ENCODE measurements around the gene ABHD1. TPM values are rescaled to one million over a fixed set of nuclear protein-coding genes. Genes with fewer than 3 reads are reported as not detected.
"Not testable (repeated sequence)": the region's sequence is repeated elsewhere in the genome, so short reads cannot be mapped to it uniquely, and the experiment has no call there.

Gene ABHD1
- polyA plus RNA-seq (ENCODE audit: insufficient read length in 3 of 3) = 1 to 10 TPM; 1.3 to 2.5 (median 1.4) TPM
- long read RNA-seq, donor 1 = 0 reads
- long read RNA-seq, donor 2 = 0 reads
- long read RNA-seq, donor 3, partial matches to known transcripts = 0 of 1 reads
- long read RNA-seq, donor 3, other reads (novel, unspliced or antisense) = 0 of 1 reads
- long read RNA-seq, donor 4 = 0 reads
- long read RNA-seq, donor 5, partial matches to known transcripts = 0 of 2 reads
- long read RNA-seq, donor 5, other reads (novel, unspliced or antisense) = 0 of 2 reads
- long read RNA-seq, donor 6 = 0 reads
- long read RNA-seq, donor 7 = 0 reads
- long read RNA-seq, donor 8, partial matches to known transcripts = 0 of 1 reads
- long read RNA-seq, donor 8, other reads (novel, unspliced or antisense) = 0 of 1 reads
- long read RNA-seq, donor 9 = 0 reads
- long read RNA-seq, donor 10, partial matches to known transcripts = 5 of 12 reads
- long read RNA-seq, donor 10, other reads (novel, unspliced or antisense) = 7 of 12 reads
- long read RNA-seq, donor 11 = 0 reads
- long read RNA-seq, donor 12 = 0 reads
- long read RNA-seq, donor 13, partial matches to known transcripts = 8 of 14 reads
- long read RNA-seq, donor 13, other reads (novel, unspliced or antisense) = 5 of 14 reads
- long read RNA-seq, donor 14 = 0 reads
- long read RNA-seq, donor 15 = 0 reads
- long read RNA-seq, donor 16, partial matches to known transcripts = 0 of 1 reads
- long read RNA-seq, donor 16, other reads (novel, unspliced or antisense) = 0 of 1 reads

- DNase-seq = peak; percentile 28
Observed at GRCh38 chr2:27123302-27124150, at the start of gene ABHD1. TSS of gene ABHD1 (plus strand) at chr2:27123815. CDS start at chr2:27123949, 134 bp downstream.

GRCh38 chr2:27074738-27075565, 48.7 kb upstream of the ABHD1 start:
- DNase-seq = no peak

GRCh38 chr2:27075566-27075871, 48.1 kb upstream of the ABHD1 start:
- DNase-seq = not testable (repeated sequence)

DNA sequence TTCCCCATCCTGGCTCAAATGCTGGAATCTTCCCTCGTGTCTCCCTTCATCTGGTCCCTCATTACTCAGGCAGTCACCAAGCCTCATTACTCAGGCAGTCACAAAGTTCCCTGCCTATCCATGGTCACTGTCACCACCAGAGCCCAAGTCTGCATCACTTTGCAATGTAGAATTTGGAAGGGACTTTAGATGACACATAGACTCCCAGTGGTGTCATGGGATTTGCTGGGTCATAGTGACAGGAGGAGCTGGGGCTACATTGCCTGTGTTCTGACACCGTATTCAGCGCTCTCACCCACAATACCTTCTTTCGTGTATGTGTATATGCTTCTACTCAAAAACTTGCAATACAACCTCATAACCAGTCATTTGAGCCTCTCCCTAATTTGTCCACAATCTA, 47.3 kb upstream of the ABHD1 start:
- DNase-seq = no peak

GRCh38 chr2:27077231-27077630, 46.4 kb upstream of the ABHD1 start:
- no peak for DNase-seq

GRCh38 chr2:27078267-27079194, 45.1 kb upstream of the ABHD1 start, which contains the start of gene EMILIN1:
TSS of gene EMILIN1 (plus strand) at chr2:27078615. CDS start at chr2:27079066, 451 bp downstream.
- DNase-seq = peak; percentile 89

- no peak for DNase-seq
Observed at GRCh38 chr2:27079233-27080139, 44.1 kb upstream of the ABHD1 start.

- no peak for DNase-seq
Observed at GRCh38 chr2:27080140-27080469, 43.5 kb upstream of the ABHD1 start.

- no peak for DNase-seq
Observed at GRCh38 chr2:27080603-27080936, 43.0 kb upstream of the ABHD1 start.

DNA sequence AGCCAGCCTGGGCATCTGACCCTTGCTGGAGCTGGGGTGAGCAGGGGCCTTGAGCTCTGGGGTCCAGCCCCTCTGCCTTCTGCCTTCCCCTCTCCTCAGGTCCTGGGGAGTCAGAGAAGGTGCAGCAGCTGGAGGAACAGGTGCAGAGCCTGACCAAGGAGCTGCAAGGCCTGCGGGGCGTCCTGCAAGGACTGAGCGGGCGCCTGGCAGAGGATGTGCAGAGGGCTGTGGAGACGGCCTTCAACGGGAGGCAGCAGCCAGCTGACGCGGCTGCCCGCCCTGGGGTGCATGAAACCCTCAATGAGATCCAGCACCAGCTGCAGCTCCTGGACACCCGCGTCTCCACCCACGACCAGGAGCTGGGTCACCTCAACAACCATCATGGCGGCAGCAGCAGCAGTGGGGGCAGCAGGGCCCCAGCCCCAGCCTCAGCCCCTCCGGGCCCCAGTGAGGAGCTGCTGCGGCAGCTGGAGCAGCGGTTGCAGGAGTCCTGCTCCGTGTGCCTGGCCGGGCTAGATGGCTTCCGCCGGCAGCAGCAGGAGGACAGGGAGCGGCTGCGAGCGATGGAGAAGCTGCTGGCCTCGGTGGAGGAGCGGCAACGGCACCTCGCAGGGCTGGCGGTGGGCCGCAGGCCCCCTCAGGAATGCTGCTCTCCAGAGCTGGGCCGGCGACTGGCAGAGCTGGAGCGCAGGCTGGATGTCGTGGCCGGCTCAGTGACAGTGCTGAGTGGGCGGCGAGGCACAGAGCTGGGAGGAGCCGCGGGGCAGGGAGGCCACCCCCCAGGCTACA, 41.4 kb upstream of the ABHD1 start:
- no peak for DNase-seq

DNA sequence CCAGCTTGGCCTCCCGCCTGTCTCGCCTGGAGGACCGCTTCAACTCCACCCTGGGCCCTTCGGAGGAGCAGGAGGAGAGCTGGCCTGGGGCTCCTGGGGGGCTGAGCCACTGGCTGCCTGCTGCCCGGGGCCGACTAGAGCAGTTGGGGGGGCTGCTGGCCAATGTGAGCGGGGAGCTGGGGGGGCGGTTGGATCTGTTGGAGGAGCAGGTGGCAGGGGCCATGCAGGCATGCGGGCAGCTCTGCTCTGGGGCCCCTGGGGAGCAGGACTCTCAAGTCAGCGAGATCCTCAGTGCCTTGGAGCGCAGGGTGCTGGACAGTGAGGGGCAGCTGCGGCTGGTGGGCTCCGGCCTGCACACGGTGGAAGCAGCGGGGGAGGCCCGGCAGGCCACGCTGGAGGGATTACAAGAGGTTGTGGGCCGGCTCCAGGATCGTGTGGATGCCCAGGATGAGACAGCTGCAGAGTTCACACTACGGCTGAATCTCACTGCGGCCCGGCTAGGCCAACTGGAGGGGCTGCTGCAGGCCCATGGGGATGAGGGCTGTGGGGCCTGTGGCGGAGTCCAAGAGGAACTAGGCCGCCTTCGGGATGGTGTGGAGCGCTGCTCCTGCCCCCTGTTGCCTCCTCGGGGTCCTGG, 40.7 kb upstream of the ABHD1 start:
- DNase-seq = no peak

- no peak for DNase-seq
Observed at GRCh38 chr2:27083410-27084296, 40.0 kb upstream of the ABHD1 start.

DNA sequence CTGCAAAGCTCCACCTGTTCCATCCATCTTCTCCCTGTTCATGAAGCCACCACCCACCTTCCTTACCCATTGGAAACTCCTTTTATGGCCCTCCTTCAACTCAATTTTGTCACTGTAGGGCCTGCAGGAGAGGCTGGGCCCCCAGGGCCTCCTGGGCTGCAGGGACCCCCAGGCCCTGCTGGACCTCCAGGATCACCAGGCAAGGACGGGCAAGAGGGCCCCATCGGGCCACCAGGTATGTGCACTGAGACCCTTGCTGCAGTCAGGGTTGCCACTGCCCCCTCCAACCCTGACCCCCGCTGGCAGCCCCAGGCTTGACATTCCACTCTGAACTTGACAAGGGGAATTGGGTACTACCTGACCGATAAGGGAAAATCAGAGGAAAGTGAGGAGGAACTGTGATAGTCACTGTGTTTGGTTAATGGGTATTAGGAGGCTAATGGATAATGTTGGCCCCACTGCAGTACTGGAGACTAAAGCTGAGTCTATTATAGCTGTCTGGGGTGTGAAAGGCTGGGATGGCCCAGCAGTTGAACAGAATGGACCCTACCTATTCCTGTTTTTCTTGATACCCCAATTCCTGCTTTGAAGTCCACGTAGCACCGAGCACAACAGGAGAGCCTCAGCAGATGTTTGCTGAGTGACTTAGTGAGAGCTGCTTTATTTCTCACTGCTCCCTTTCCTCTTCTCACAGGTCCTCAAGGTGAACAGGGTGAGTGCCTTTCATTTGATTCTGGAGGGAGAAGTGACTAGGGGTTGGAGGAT, 39.1 kb upstream of the ABHD1 start:
- no peak for DNase-seq

- no peak for DNase-seq
Observed at GRCh38 chr2:27085062-27085672, 38.4 kb upstream of the ABHD1 start.

DNA sequence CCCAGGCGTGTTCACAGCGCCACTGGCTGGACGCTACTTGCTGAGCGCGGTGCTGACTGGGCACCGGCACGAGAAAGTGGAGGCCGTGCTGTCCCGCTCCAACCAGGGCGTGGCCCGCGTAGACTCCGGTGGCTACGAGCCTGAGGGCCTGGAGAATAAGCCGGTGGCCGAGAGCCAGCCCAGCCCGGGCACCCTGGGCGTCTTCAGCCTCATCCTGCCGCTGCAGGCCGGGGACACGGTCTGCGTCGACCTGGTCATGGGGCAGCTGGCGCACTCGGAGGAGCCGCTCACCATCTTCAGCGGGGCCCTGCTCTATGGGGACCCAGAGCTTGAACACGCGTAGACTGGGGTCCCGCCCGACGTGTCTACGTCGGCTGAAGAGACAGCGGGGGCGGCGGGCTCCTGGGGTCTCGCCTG, 37.9 kb upstream of the ABHD1 start:
- no peak for DNase-seq
